ENCODE measurements around the gene MRPL32.
"Not testable (repeated sequence)": the region's sequence is repeated elsewhere in the genome, so short reads cannot be mapped to it uniquely, and the experiment has no call there.

DNA sequence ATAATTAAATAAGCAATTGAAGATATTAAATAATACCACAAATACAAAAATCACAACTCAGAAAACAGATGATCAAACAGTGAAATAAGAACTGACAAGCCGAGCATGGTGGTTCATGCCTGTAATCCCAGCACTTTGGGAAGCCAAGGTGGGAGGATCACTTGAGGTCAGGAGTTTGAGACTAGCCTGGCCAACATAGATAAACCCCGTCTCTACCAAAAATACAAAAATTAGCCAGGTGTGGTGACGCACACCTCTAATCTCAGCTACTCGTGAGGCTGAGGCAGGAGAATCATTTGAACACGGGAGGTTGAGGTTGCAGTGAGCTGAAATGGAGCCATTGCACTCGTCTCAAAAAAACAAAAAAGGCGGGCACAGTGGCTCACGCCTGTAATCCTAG lies 47.0 kb upstream of the MRPL32 start:
- TF ChIP-seq CTCF, POLR2A (IDR thresholded peaks at IDR 0.05): not testable (repeated sequence)
